Vagina (tissue), 2 donors: Measurements from ENCODE around the gene KCNE5.

ENCODE experiments used
- CTCF ChIP-seq, 3 experiments: fragments of 450-650 bp in 2 of 3; fragments of 200-600 bp in 1 of 3; sonication (generic) in 1 of 3; IDR thresholded peaks; one replicate each; pipeline ENCODE4 v1.5.1; 2017 to 2019; ENCODE audit warnings: antibody characterized with exemption in 3 of 3, mild to moderate bottlenecking in 2 of 3, moderate library complexity in 2 of 3
- POLR2A ChIP-seq, 2 donors: fragments of 450-650 bp; IDR thresholded peaks; one replicate each; pipeline ENCODE4 v1.6.1; 2017; ENCODE audit warnings: antibody characterized with exemption in 2 of 2, mild to moderate bottlenecking in 2 of 2, moderate library complexity in 2 of 2

- TF ChIP-seq POLR2A (IDR thresholded peaks at IDR 0.05) (no peak), CTCF (IDR thresholded peaks at IDR 0.05) (no peak)
These were observed 46.1 kb downstream of the KCNE5 start for GRCh38 chrX:109578916-109579315.
